ENCODE measurements around the gene CYS1. TPM values are rescaled to one million over a fixed set of nuclear protein-coding genes. Genes with fewer than 3 reads are reported as not detected.

The CYS1 gene, protein sequence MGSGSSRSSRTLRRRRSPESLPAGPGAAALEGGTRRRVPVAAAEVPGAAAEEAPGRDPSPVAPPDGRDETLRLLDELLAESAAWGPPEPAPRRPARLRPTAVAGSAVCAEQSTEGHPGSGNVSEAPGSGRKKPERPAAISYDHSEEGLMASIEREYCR
- total RNA-seq = 9.7 TPM

DNA sequence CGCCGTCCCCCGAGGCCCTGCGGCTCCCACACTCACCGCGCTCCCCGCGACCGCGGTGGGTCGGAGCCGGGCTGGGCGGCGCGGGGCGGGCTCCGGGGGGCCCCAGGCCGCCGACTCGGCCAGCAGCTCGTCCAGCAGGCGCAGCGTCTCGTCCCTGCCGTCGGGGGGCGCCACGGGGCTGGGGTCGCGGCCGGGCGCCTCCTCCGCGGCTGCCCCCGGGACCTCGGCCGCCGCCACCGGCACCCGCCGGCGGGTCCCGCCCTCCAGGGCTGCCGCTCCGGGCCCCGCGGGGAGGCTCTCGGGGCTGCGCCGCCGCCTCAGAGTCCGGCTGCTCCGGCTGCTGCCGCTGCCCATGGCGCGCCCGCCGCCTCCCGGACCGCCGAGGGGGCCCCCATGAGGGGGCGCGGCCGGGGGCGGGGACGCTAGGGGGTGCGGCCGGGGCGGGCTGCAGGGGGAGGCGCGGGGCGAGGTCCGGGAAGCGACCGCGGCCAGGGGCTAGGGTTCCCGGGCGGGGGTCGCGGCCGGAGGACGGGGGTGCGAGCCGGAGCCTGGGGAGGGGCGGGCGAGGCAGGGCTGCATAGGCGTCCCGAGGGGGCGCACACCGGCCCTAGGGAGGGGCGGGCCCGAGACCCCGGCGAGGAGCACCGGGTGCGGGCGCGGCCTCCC is at the start of gene CYS1:
TSS of gene CYS1 (minus strand) at position 542 of the 666 bp plus-strand sequence. CDS start at position 354, 188 bp downstream.

DNA sequence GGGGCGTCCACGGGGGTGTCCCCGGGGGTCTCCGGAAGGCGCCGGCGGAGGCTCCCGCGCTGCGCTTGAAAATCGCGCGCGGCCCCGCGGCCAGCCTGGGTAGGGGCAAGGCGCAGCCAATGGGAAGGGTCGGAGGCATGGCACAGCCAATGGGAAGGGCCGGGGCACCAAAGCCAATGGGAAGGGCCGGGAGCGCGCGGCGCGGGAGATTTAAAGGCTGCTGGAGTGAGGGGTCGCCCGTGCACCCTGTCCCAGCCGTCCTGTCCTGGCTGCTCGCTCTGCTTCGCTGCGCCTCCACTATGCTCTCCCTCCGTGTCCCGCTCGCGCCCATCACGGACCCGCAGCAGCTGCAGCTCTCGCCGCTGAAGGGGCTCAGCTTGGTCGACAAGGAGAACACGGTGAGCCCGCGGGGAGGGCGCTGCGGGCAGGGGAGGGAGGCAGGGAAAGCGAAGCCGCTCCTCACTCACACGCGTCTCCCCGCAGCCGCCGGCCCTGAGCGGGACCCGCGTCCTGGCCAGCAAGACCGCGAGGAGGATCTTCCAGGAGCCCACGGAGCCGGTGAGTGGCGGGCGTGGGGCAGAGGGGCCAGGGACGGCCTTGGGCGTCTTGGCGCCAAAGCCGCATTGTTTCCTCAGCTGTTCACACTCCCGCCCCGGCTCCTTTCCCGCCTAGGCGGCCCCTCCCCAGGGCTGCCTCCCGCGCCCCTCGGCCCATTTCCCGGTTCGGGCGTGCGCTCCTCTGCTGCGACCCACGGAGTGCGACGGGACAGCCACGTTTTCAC is 42.5 kb upstream of the CYS1 start, which contains the start of gene RRM2:
TSS of gene RRM2 (plus strand) at position 240 of the 781 bp plus-strand sequence. CDS start at position 300, 60 bp downstream.

DNA sequence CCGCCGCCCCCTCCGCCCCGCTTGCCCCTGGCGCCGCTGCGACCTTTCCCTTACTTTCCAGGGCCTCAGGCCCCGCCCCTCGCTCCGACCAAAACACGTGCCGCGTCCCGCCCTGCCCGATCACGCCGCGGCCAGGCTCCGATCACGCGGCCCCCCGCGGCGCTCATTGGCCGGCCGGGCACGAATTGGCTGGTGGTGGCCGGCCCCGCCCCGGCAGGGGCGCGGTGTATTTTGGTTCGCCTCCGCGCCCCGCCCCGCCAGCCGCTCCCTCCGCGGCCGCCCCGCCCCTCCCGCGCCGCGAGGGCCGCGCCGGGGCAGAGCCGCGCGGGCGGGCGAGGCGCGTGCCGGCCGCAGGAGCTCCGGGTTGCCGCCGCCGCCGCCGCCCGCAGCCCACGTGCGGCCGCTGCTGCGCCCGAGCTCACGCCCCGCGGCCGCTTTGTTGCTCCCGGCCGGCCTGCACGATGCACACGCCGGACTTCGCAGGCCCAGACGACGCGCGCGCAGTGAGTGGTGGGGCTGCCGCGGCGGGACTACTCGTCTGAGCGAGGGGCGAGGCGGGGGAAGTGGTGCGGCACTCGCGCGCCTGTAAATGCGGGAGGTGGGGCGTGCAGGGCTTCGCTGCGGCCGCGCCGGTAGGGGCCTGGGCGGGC is 36.8 kb downstream of the CYS1 start, which contains the start of gene KLF11:
TSS of gene KLF11 (plus strand) at position 295 of the 650 bp plus-strand sequence. CDS start at position 462, 167 bp downstream.

Other genes starting within 250 kb of the CYS1 start
- 46.5 TPM for gene TAF1B, start 236.9 kb downstream of the CYS1 start, total RNA-seq
- gene GRHL1, start 128.7 kb downstream of the CYS1 start, total RNA-seq = 12.4 TPM
- 23.7 TPM for gene KLF11, start 36.9 kb downstream of the CYS1 start, total RNA-seq
- gene RRM2, start 42.3 kb upstream of the CYS1 start, total RNA-seq = 14.7 TPM
- gene HPCAL1, start 222.5 kb upstream of the CYS1 start, total RNA-seq = 25.2 TPM